GM23338 (cell line): ENCODE measurements around the gene MTHFD1L. TPM values are rescaled to one million over a fixed set of nuclear protein-coding genes. Genes with fewer than 3 reads are reported as not detected.

ENCODE experiments used
- ATAC-seq: fragments of 200-7000 bp; cut with Tn5 transposase; 3 replicates; pipeline ENCODE4 v1.9.1; 2020
- DNase-seq: peaks from one replicate; pipeline ENCODE4 v3.0.0-alpha.2; 2015; ENCODE audit warnings: low spot score
- H2AFZ ChIP-seq: fragments of 200-600 bp; sonication (generic); 2 replicates; pipeline ENCODE4 v1.8.0; 2016; ENCODE audit warnings: antibody characterized with exemption, mild to moderate bottlenecking, moderate library complexity
- H3F3A ChIP-seq: fragments of 200-600 bp; sonication (generic); replicated peaks from 2 replicates; pipeline ENCODE4 v1.8.0; 2017; ENCODE audit warnings: antibody characterized with exemption, mixed run types, low read depth
- H3K27ac ChIP-seq: fragments of 200-600 bp; sonication (generic); 2 replicates; pipeline ENCODE4 v1.6.1; 2016; ENCODE audit warnings: low read depth
- H3K27me3 ChIP-seq: fragments of 200-600 bp; sonication (generic); 2 replicates; pipeline ENCODE4 v1.8.0; 2016; ENCODE audit warnings: mild to moderate bottlenecking, mixed run types, moderate library complexity; ENCODE audit not compliant: insufficient read depth
- H3K36me3 ChIP-seq: fragments of 200-600 bp; sonication (generic); 2 replicates; pipeline ENCODE4 v1.8.0; 2016; ENCODE audit warnings: mild to moderate bottlenecking; ENCODE audit not compliant: insufficient read depth
- H3K4me1 ChIP-seq: fragments of 200-600 bp; sonication (generic); 2 replicates; pipeline ENCODE4 v1.8.0; 2016; ENCODE audit warnings: mild to moderate bottlenecking, moderate library complexity; ENCODE audit not compliant: insufficient read depth
- H3K4me2 ChIP-seq: fragments of 200-600 bp; sonication (generic); 2 replicates; pipeline ENCODE4 v1.7.1; 2017; ENCODE audit warnings: mixed run types
- H3K4me3 ChIP-seq: fragments of 200-600 bp; sonication (generic); 2 replicates; pipeline ENCODE4 v1.6.1; 2016; ENCODE audit warnings: mixed run types
- H3K79me2 ChIP-seq: fragments of 200-600 bp; sonication (generic); replicated peaks from 2 replicates; pipeline ENCODE4 v1.8.0; 2017; ENCODE audit warnings: mild to moderate bottlenecking; ENCODE audit not compliant: insufficient read depth
- H3K9me2 ChIP-seq: fragments of 200-600 bp; sonication (generic); 2 replicates; pipeline ENCODE4 v1.8.0; 2017; ENCODE audit not compliant: insufficient read depth
- H4K20me1 ChIP-seq: fragments of 200-600 bp; sonication (generic); replicated peaks from 2 replicates; pipeline ENCODE4 v1.8.0; 2017; ENCODE audit warnings: mild to moderate bottlenecking; ENCODE audit not compliant: insufficient read depth
- H3K27ac Mint-ChIP-seq: 2 replicates; pipeline ENCODE4 v1.8.0; 2020; ENCODE audit warnings: inconsistent platforms, mild to moderate bottlenecking, moderate library complexity, mixed read lengths
- H3K27me3 Mint-ChIP-seq: 3 replicates; pipeline ENCODE4 v1.8.0; 2022; ENCODE audit warnings: low read depth, mild to moderate bottlenecking, moderate library complexity, mixed read lengths, inconsistent platforms; ENCODE audit not compliant: insufficient read depth, poor library complexity
- H3K36me3 Mint-ChIP-seq: 3 replicates; pipeline ENCODE4 v1.8.0; 2021; ENCODE audit warnings: low read depth, mild to moderate bottlenecking, inconsistent platforms, moderate library complexity, mixed read lengths
- H3K4me1 Mint-ChIP-seq: 3 replicates; pipeline ENCODE4 v1.8.0; 2020; ENCODE audit warnings: mild to moderate bottlenecking, inconsistent platforms, mixed read lengths
- H3K4me3 Mint-ChIP-seq: 3 replicates; pipeline ENCODE4 v1.8.0; 2021; ENCODE audit warnings: moderate library complexity, mild to moderate bottlenecking, inconsistent platforms, mixed read lengths
- H3K9me3 Mint-ChIP-seq: 3 replicates; pipeline ENCODE4 v1.8.0; 2020; ENCODE audit warnings: moderate library complexity, mild to moderate bottlenecking, inconsistent platforms, mixed read lengths
- CREB1 ChIP-seq: fragments of 250-450 bp; sonication (Bioruptor Pico); IDR thresholded peaks from 2 replicates; pipeline ENCODE4 v1.5.0; 2020; ENCODE audit warnings: low read depth, mild to moderate bottlenecking, moderate library complexity
- CTCF ChIP-seq, 2 experiments: fragments of 200-600 bp in 1 of 2; sonication (generic) in 1 of 2; conservative IDR thresholded peaks; 2 replicates each; pipeline versions ENCODE4 v1.5.1 to v1.6.1; 2016 to 2017; ENCODE audit warnings: antibody characterized with exemption in 2 of 2, low read depth in 2 of 2, mild to moderate bottlenecking in 2 of 2, moderate library complexity in 1 of 2
- ETS1 ChIP-seq: IDR thresholded peaks from 2 replicates; pipeline ENCODE4 v1.6.1; 2016; ENCODE audit warnings: antibody characterized with exemption
- EZH2 ChIP-seq: fragments of 200-600 bp; sonication (generic); IDR thresholded peaks from one replicate; pipeline ENCODE4 v1.8.0; 2017; ENCODE audit warnings: antibody characterized with exemption, mild to moderate bottlenecking, low read depth; ENCODE audit not compliant: unreplicated experiment
- EZH2phosphoT487 ChIP-seq: fragments of 200-600 bp; sonication (generic); IDR thresholded peaks from one replicate; pipeline ENCODE4 v1.8.1; 2018; ENCODE audit warnings: antibody characterized with exemption; ENCODE audit not compliant: unreplicated experiment
- NANOG ChIP-seq: IDR thresholded peaks from 2 replicates; pipeline ENCODE4 v1.6.1; 2016; ENCODE audit warnings: antibody characterized with exemption, borderline replicate concordance
- POLR2AphosphoS5 ChIP-seq: IDR thresholded peaks from 2 replicates; pipeline ENCODE4 v1.6.1; 2016; ENCODE audit warnings: antibody characterized with exemption, low read depth
- REST ChIP-seq: IDR thresholded peaks from one replicate; pipeline ENCODE4 v1.6.1; 2018; ENCODE audit warnings: antibody characterized with exemption; ENCODE audit not compliant: unreplicated experiment
- STAT1 ChIP-seq: IDR thresholded peaks from one replicate; pipeline ENCODE4 v1.6.1; 2016; ENCODE audit warnings: antibody characterized with exemption; ENCODE audit not compliant: unreplicated experiment
- ZNF114 ChIP-seq: fragments of 250-450 bp; sonication (Bioruptor Pico); IDR thresholded peaks from 2 replicates; pipeline ENCODE4 v1.5.0; 2020; ENCODE audit warnings: mild to moderate bottlenecking, moderate library complexity
- polyA plus RNA-seq: library from polyadenylated mRNA; unstranded; fragments of >200 nt; fragmentation: Nextera tagmentation; extraction: Ambion mirVana; gene quantifications from 2 replicates; pipeline ENCODE4 v1.2.1, GENCODE V29; 2016
- total RNA-seq: library from RNA; depleted of rRNA; stranded (reverse); fragments of >200 nt; shearing (Covaris generic); gene quantifications from 2 replicates; pipeline ENCODE4 v1.2.3, GENCODE V29; 2014
- TF ChIP-seq, protein P1 (sequence below): fragments of 250-450 bp; sonication (Bioruptor Pico); IDR thresholded peaks from 2 replicates; pipeline ENCODE4 v1.5.0; 2020; ENCODE audit warnings: mild to moderate bottlenecking, moderate library complexity

MTHFD1L gene
- total and polyA plus RNA-seq, 2 experiments from 2014 or later: 53.2 to 66.8 TPM

GRCh38 chr6:151101816-151102694 lies 236.6 kb downstream of the MTHFD1L start:
- H3K27ac ChIP-seq: no peak overlapping the region
- peak overlapping the region; percentile 38; the same call in 1 of the 2 replicates for H3K27ac Mint-ChIP-seq
- H3K9me2 ChIP-seq: no peaks in the 10 kb centered on the region
- ATAC-seq: no peak
- no peaks in the 10 kb centered on the region for H3K27me3 ChIP-seq
- H3K4me2 ChIP-seq: no peak overlapping the region
- H3K4me1 ChIP-seq: peaks cover 4% of the 10 kb centered on the region; the same call in 1 of the 2 replicates
- H3K4me3 Mint-ChIP-seq: no peak overlapping the region
- H2AFZ ChIP-seq: no peak overlapping the region
- no peaks in the 10 kb centered on the region for H3K79me2 ChIP-seq
- no peak for TF ChIP-seq EZH2phosphoT487
- no peak for TF ChIP-seq CTCF (conservative IDR thresholded peaks at IDR 0.05; ENCODE audit: low read depth in 2 of 2)
- TF ChIP-seq, protein P1, sequence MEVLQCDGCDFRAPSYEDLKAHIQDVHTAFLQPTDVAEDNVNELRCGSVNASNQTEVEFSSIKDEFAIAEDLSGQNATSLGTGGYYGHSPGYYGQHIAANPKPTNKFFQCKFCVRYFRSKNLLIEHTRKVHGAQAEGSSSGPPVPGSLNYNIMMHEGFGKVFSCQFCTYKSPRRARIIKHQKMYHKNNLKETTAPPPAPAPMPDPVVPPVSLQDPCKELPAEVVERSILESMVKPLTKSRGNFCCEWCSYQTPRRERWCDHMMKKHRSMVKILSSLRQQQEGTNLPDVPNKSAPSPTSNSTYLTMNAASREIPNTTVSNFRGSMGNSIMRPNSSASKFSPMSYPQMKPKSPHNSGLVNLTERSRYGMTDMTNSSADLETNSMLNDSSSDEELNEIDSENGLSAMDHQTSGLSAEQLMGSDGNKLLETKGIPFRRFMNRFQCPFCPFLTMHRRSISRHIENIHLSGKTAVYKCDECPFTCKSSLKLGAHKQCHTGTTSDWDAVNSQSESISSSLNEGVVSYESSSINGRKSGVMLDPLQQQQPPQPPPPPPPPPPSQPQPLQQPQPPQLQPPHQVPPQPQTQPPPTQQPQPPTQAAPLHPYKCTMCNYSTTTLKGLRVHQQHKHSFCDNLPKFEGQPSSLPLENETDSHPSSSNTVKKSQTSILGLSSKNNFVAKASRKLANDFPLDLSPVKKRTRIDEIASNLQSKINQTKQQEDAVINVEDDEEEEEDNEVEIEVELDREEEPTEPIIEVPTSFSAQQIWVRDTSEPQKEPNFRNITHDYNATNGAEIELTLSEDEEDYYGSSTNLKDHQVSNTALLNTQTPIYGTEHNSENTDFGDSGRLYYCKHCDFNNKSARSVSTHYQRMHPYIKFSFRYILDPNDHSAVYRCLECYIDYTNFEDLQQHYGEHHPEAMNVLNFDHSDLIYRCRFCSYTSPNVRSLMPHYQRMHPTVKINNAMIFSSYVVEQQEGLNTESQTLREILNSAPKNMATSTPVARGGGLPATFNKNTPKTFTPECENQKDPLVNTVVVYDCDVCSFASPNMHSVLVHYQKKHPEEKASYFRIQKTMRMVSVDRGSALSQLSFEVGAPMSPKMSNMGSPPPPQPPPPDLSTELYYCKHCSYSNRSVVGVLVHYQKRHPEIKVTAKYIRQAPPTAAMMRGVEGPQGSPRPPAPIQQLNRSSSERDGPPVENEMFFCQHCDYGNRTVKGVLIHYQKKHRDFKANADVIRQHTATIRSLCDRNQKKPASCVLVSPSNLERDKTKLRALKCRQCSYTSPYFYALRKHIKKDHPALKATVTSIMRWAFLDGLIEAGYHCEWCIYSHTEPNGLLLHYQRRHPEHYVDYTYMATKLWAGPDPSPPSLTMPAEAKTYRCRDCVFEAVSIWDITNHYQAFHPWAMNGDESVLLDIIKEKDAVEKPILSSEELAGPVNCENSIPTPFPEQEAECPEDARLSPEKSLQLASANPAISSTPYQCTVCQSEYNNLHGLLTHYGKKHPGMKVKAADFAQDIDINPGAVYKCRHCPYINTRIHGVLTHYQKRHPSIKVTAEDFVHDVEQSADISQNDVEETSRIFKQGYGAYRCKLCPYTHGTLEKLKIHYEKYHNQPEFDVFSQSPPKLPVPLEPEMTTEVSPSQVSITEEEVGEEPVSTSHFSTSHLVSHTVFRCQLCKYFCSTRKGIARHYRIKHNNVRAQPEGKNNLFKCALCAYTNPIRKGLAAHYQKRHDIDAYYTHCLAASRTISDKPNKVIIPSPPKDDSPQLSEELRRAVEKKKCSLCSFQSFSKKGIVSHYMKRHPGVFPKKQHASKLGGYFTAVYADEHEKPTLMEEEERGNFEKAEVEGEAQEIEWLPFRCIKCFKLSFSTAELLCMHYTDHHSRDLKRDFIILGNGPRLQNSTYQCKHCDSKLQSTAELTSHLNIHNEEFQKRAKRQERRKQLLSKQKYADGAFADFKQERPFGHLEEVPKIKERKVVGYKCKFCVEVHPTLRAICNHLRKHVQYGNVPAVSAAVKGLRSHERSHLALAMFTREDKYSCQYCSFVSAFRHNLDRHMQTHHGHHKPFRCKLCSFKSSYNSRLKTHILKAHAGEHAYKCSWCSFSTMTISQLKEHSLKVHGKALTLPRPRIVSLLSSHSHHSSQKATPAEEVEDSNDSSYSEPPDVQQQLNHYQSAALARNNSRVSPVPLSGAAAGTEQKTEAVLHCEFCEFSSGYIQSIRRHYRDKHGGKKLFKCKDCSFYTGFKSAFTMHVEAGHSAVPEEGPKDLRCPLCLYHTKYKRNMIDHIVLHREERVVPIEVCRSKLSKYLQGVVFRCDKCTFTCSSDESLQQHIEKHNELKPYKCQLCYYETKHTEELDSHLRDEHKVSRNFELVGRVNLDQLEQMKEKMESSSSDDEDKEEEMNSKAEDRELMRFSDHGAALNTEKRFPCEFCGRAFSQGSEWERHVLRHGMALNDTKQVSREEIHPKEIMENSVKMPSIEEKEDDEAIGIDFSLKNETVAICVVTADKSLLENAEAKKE: no peak
- TF ChIP-seq REST: no peak
- no peak for TF ChIP-seq STAT1
- no peak for TF ChIP-seq EZH2
- TF ChIP-seq ETS1: no peak
- no peak for TF ChIP-seq CREB1
- no peak for TF ChIP-seq NANOG
- no peak for TF ChIP-seq POLR2AphosphoS5
- TF ChIP-seq ZNF114 (CRISPR knock-in tag): no peak
- H3K4me1 Mint-ChIP-seq: peaks cover 9% of the 10 kb centered on the region; the same call in 1 of the 3 replicates
- peaks cover 4% of the 10 kb centered on the region for H3K27me3 Mint-ChIP-seq
- DNase-seq: no peak
- 0 out of 2 replicates have a peak, but pooled peaks cover 5% of the 10 kb centered on the region for H4K20me1 ChIP-seq
- no peaks in the 10 kb centered on the region; the same call in 1 of the 2 replicates for H3K36me3 ChIP-seq
- H3F3A ChIP-seq: no peaks in the 10 kb centered on the region
- H3K4me3 ChIP-seq: no peak overlapping the region
- H3K9me3 Mint-ChIP-seq: no peaks in the 10 kb centered on the region
- H3K36me3 Mint-ChIP-seq: peaks cover 10% of the 10 kb centered on the region
